NCI-H82 (cell line): ENCODE measurements around the gene EVX1.

Source experiments
- DNase-seq: peaks from one replicate; lab custom pipeline; 2025; lab: John Stamatoyannopoulos, UW

EVX1 gene

GRCh38 chr7:27242555-27243339 lies at the start of gene EVX1:
Gene EVX1, plus strand, starts transcription at chr7:27242802. Its CDS starts 229 bp downstream, at chr7:27243031.
- peak; percentile 50 for DNase-seq

- no peak for DNase-seq
Observed at GRCh38 chr7:27193335-27194001, 49.1 kb upstream of the EVX1 start.

- no peak for DNase-seq
Observed at GRCh38 chr7:27194002-27194352, 48.6 kb upstream of the EVX1 start.

- DNase-seq: no peak
Observed at GRCh38 chr7:27194686-27195379, 47.8 kb upstream of the EVX1 start.

- DNase-seq: peak; percentile 87
Observed at GRCh38 chr7:27196287-27196767, 46.3 kb upstream of the EVX1 start.

GRCh38 chr7:27197137-27198042 lies 45.2 kb upstream of the EVX1 start:
- DNase-seq: no peak

GRCh38 chr7:27198138-27198841 lies 44.3 kb upstream of the EVX1 start:
- peak; percentile 66 for DNase-seq

- peak; percentile 62 for DNase-seq
Observed at GRCh38 chr7:27198871-27199801, 43.5 kb upstream of the EVX1 start.

- DNase-seq: peak; percentile 93
Observed at GRCh38 chr7:27199849-27200760, 42.5 kb upstream of the EVX1 start, which contains the start of gene HOXA13. Gene HOXA13, minus strand, starts transcription at chr7:27200091. Its CDS starts 14 bp downstream, at chr7:27200077.

- peak; percentile 88 for DNase-seq
Observed at GRCh38 chr7:27200761-27201579, 41.6 kb upstream of the EVX1 start.

- peak; percentile 68 for DNase-seq
Observed at GRCh38 chr7:27201580-27202017, 41.0 kb upstream of the EVX1 start.

- no peak for DNase-seq
Observed at GRCh38 chr7:27202018-27202861, 40.4 kb upstream of the EVX1 start.

- DNase-seq: no peak
Observed at GRCh38 chr7:27202862-27203134, 39.8 kb upstream of the EVX1 start.

GRCh38 chr7:27203365-27203953 lies 39.1 kb upstream of the EVX1 start:
- no peak for DNase-seq

GRCh38 chr7:27203964-27204594 lies 38.5 kb upstream of the EVX1 start:
- no peak for DNase-seq

- no peak for DNase-seq
Observed at GRCh38 chr7:27204851-27205322, 37.7 kb upstream of the EVX1 start.
